Stimulated activated CD4-positive, alpha-beta T cell treated with anti-CD3 and anti-CD28 coated beads, Interleukin-1b, Interleukin-23, amount 100 ng/mL, for 24 hours (primary cell): ENCODE measurements around the gene APOBEC3F.
"Not testable (repeated sequence)": the region's sequence is repeated elsewhere in the genome, so short reads cannot be mapped to it uniquely, and the experiment has no call there.

Experiments
- DNase-seq, 4 experiments: peaks; one replicate each; pipeline ENCODE4 v3.0.0-alpha.2; 2020; ENCODE audit warnings: low read depth in 4 of 4, low spot score in 1 of 4

The APOBEC3F gene

GRCh38 chr22:39026509-39027150 is 14.0 kb upstream of the APOBEC3F start:
- DNase-seq, result no peak

DNA sequence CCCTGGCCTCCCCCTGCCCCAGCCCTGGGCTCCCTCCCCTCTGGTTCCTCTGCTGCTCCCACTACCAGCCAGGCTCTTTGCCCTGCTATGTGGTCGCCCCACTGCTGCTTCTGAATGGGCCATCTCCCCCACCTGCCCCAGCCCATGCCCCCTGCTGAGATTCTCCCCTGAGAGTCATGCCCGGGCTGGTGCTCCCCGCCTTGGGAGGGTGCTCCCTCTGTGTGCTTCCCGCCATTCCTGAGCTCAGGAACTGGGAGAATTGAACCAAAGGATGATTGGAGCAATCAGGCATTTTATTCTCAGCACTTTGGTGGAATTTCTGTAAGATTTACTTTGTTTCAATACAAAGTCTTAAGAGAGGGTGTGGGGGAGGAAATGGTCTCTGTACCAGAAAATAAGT is 12.9 kb upstream of the APOBEC3F start:
- DNase-seq, result no peak

DNA sequence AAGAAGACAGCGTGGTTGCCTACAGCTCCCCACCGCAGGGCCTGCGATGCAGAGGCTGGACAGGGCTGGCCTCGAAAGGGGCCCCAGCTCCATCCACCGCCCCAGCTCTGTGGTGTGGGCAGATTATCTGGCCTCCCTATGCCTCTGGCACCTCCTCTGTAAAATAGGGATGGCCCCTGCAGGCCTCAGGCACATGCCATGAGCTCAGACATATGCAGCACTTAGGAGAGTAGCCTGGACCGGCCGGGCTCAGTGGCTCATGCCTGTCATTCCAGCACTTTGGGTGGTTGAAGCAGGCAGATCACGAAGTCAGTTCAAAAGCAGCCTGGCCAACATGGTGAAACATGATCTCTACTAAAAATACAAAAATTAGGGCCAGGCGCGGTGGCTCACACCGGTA is 12.4 kb upstream of the APOBEC3F start:
- no peak for DNase-seq

- DNase-seq, result no peak
Observed at GRCh38 chr22:39029227-39029626, 11.4 kb upstream of the APOBEC3F start.

DNA sequence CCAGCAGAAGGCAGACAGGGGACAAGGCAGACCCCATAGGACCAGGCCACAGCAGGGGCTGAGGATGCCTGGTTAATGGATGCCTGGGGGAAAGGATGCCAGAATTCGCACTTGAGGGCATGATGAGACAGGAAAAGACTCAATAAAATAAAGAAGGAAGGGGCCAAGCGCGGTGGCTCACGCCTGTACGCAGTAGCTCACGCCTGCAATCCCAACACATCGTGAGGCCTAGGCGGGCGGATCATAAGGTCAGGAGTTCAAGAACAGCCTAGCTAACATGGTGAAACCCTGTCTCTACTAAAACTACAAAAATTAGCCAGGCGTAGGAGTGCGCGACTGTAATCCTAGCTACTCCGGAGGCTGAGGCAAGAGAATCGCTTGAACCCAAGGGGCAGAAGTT is 10.0 kb upstream of the APOBEC3F start:
- no peak for DNase-seq

DNA sequence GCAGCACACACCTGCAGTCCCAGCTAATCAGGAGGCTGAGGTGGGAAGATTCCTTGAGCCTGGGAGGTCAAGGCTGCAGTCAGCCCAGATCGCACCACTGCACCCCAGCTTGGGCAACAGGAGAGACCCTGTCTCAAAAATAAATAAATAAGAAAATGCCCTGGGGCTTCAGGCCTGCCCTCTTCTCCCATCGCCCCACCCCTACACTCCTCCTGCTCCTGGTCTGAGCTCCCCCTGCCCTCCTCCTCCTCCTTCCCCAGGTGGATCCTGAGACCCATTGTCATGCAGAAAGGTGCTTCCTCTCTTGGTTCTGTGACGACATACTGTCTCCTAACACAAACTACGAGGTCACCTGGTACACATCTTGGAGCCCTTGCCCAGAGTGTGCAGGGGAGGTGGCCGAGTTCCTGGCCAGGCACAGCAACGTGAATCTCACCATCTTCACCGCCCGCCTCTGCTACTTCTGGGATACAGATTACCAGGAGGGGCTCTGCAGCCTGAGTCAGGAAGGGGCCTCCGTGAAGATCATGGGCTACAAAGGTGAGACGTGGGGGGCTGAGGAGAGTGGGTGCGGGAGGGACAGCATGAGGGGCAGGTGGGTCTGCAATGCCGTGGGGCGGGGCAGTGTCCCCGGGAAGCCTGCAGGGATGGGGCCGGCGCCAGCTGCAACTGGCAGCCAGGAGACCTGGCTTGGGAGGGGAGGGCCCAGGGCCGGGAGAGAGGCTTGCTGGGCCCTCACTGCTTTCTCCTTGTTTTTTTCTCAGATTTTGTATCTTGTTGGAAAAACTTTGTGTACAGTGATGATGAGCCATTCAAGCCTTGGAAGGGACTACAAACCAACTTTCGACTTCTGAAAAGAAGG is 9.0 kb upstream of the APOBEC3F start:
- not testable (repeated sequence) for DNase-seq

- not testable (repeated sequence) for DNase-seq
Observed at GRCh38 chr22:39037071-39037470, 3.6 kb upstream of the APOBEC3F start.

GRCh38 chr22:39039306-39040126 is 1.1 kb upstream of the APOBEC3F start:
- DNase-seq, result no peak

DNA sequence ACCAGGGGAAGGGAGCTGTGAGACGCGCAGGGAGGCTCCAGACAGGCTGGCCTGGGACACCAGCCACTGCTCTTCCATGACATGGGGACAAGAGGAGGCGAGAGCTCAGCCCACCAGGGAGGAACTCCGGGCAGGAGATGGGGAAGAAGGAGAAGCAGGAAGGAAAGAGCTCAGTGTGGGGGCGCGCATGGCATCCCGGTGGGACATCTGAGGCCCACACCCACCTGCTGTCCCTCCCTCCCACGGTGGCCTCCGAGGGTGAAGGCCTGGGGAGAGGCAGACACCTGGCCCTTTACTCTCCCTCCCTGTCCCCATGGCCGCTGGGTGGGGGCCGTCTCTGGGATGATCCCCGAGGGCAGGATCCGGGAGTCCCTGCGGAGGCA is 518 bp upstream of the APOBEC3F start:
- DNase-seq, result not testable (repeated sequence)

DNA sequence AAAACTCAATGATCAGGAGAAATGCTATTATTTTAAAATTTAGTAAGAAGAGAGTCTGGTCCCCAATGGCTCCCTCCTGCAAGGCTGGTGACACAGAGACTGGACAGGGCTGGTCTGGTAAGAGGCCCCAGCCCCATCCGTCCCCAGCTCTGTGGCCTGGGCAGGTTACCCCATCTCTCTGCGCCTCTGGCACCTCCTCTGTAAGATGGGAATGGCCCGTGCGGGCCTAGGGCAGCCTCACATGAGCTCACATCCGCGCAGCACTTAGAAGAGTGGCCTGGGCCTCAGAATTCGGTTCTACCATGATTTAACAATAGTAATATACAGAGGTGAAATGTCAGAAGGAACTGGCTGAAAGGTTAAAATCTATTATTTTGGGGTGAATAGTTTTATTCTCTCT is 1.2 kb downstream of the APOBEC3F start:
- no peak for DNase-seq

DNA sequence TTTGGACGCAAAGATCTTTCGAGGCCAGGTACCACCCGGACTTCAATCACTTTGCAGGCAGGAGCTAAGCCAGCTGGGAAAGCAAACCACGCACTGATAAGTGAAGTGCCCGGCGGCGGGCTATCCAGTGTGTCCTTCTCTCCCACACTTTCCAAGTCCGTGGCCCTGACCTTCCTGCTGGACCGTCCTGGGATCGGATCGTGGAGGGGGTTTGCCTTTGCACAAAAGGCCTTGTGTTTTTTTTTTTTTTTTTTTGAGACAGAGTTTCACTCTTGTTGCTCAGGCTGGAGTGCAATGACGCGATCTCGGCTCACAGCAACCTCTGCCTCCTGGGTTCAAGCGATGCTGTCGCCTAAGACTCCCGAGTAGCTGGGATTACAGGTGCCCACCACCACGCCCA is 2.4 kb downstream of the APOBEC3F start:
- not testable (repeated sequence) for DNase-seq

DNA sequence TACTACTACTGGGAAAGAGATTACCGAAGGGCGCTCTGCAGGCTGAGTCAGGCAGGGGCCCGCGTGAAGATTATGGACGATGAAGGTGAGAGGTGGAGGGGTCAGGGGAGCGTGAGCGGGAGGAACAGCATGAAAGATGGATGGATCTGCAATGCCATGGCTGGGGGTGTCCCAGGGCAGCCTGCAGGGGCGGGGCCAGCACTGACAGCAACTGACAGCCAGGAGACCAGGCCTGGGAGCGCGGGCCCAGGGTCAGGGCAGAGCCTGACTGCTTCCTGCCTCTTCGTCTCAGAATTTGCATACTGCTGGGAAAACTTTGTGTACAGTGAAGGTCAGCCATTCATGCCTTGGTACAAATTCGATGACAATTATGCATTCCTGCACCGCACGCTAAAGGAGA is 4.5 kb downstream of the APOBEC3F start:
- DNase-seq, result not testable (repeated sequence)

DNA sequence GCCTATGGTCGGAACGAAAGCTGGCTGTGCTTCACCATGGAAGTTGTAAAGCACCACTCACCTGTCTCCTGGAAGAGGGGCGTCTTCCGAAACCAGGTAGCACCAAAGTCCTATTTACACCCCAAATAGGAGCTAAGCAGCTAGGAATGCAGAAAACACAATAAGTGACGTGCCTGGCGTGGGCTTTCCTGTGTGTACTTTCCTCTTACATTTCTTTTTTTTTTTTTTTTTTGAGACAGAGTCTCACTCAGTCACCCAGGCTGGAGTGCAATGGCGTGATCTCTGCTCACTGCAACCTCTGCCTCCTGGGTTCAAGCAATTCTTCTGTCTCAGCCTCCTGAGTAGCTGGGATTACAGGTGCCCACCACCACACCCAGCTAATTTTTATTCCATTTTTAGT is 8.8 kb downstream of the APOBEC3F start:
- DNase-seq, result not testable (repeated sequence)

GRCh38 chr22:39051844-39052495 is 11.3 kb downstream of the APOBEC3F start:
- not testable (repeated sequence) for DNase-seq

GRCh38 chr22:39055658-39056057 is 15.0 kb downstream of the APOBEC3F start:
- DNase-seq, result no peak

DNA sequence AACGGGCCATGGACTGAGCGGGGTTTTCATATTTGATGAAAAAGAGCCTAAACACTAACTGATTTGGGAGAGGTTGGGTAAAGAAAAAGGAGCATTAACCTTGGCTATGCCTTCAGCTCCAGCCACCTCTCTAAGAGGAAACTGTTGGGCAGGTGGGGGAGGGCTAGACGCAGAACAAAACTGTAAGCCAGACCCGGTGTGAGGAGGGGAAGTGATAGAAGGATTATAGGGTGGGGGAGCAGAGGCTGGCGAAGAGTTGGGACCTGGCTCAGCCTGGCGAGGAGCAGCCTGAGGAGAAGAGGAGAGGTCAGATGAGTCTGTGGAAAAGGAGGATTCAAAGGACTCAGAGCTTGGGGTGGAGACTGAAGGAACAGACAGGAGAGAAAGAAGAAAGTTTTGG is 20.6 kb downstream of the APOBEC3F start:
- DNase-seq, result not testable (repeated sequence)

DNA sequence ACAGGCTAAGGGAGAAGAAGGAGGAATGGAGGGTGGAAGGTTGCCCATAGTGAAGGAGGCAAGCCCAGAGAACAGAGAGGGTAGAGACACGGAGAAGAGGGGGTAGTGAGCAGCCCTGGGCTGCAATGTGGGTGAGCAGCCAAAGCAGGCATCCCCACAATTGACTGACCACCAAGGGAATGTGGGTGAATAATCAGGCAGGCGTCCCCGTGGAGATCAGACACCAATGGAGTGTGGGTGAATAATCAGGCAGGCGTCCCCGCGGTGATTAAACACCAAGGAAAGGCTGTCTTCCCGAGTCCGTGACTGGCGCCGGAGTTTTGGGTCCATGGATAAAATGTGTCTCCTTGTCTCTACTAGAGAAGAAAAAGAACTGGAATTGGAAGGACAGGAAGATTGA is 21.3 kb downstream of the APOBEC3F start:
- DNase-seq, result not testable (repeated sequence)

GRCh38 chr22:39063904-39064303 is 23.2 kb downstream of the APOBEC3F start:
- not testable (repeated sequence) for DNase-seq

- DNase-seq, result not testable (repeated sequence)
Observed at GRCh38 chr22:39066442-39067276, 26.0 kb downstream of the APOBEC3F start.
